OCI-LY7 (cell line): Measurements from ENCODE around the gene SYNPO2. TPM values are rescaled to one million over a fixed set of nuclear protein-coding genes. Genes with fewer than 3 reads are reported as not detected.

Experiments
- BruUV-seq: library from RNA; stranded (reverse); fragments of 400-500 nt; replicated peaks from 2 replicates; lab custom pipeline; 2021; lab: Mats Ljungman, UMichigan
- CTCF ChIA-PET: fragments of 300-600 bp; sonication (Branson Sonifier 250); formaldehyde crosslinking; loops from one replicate; lab custom pipeline; 2022; ENCODE audit warnings: antibody characterized with exemption; ENCODE audit not compliant: unreplicated experiment; lab: Charles Lee
- POLR2A ChIA-PET: fragments of 300-600 bp; sonication (Branson Sonifier 250); formaldehyde crosslinking; loops from one replicate; lab custom pipeline; 2022; ENCODE audit warnings: antibody characterized with exemption; lab: Charles Lee
- DNase-seq: peaks from one replicate; pipeline ENCODE4 v3.0.0-alpha.2; 2015; ENCODE audit warnings: low spot score
- H2AFZ ChIP-seq: fragments of 200-600 bp; sonication (generic), shearing (Covaris generic); 2 replicates; pipeline ENCODE4 v1.6.1; 2014; ENCODE audit warnings: mild to moderate bottlenecking, antibody characterized with exemption, low read length, moderate library complexity
- H3K27ac ChIP-seq: fragments of 200-600 bp; sonication (generic); 2 replicates; pipeline ENCODE4 v1.5.1; 2014; ENCODE audit warnings: mixed run types, low read depth, mild to moderate bottlenecking, moderate library complexity, low read length, inconsistent platforms; ENCODE audit not compliant: poor library complexity, severe bottlenecking
- H3K36me3 ChIP-seq: fragments of 200-600 bp; sonication (generic); 2 replicates; pipeline ENCODE4 v1.6.1; 2014; ENCODE audit warnings: mild to moderate bottlenecking, antibody characterized with exemption, low read length, moderate library complexity, mixed read lengths; ENCODE audit not compliant: insufficient read depth
- H3K4me1 ChIP-seq: fragments of 200-600 bp; sonication (generic); 2 replicates; pipeline ENCODE4 v1.5.1; 2014; ENCODE audit warnings: mild to moderate bottlenecking, low read length; ENCODE audit not compliant: insufficient read depth, poor library complexity, severe bottlenecking
- H3K4me2 ChIP-seq: fragments of 200-600 bp; sonication (generic); 2 replicates; pipeline ENCODE4 v1.6.1; 2014; ENCODE audit warnings: mild to moderate bottlenecking, low read length
- H3K4me3 ChIP-seq: fragments of 200-600 bp; sonication (generic); 2 replicates; pipeline ENCODE4 v1.5.1; 2014; ENCODE audit warnings: mild to moderate bottlenecking, low read depth, low read length; ENCODE audit not compliant: poor library complexity, severe bottlenecking
- H3K79me2 ChIP-seq: fragments of 200-600 bp; sonication (generic); 2 replicates; pipeline ENCODE4 v1.6.1; 2016; ENCODE audit warnings: low read depth, mild to moderate bottlenecking, low read length, moderate library complexity, mixed read lengths; ENCODE audit not compliant: insufficient read depth
- H3K9me2 ChIP-seq: fragments of 200-600 bp; sonication (generic); 2 replicates; pipeline ENCODE4 v1.6.1; 2016; ENCODE audit warnings: mild to moderate bottlenecking, low read length, mixed read lengths; ENCODE audit not compliant: insufficient read depth
- H3K9me3 ChIP-seq: fragments of 200-600 bp; sonication (generic); 2 replicates; pipeline ENCODE4 v1.6.1; 2014; ENCODE audit warnings: mild to moderate bottlenecking, mixed run types, low read length, mixed read lengths
- H4K20me1 ChIP-seq: fragments of 200-600 bp; sonication (generic); 2 replicates; pipeline ENCODE4 v1.6.1; 2014; ENCODE audit warnings: mild to moderate bottlenecking, antibody characterized with exemption, low read length, moderate library complexity, mixed read lengths; ENCODE audit not compliant: insufficient read depth
- EZH2phosphoT487 ChIP-seq: fragments of 200-600 bp; sonication (generic); IDR thresholded peaks from 2 replicates; pipeline ENCODE4 v1.6.1; 2018; ENCODE audit warnings: low read depth, borderline replicate concordance, mild to moderate bottlenecking, mixed run types, antibody characterized with exemption, low read length, moderate library complexity, mixed read lengths
- intact Hi-C: fragments of 100-400 bp; cut with micrococcal nuclease; formaldehyde crosslinking; loops from one replicate; pipeline ENCODE4 v1.10.0; 2022; ENCODE audit not compliant: unreplicated experiment
- total RNA-seq, 2 experiments: library from RNA; depleted of rRNA in 1 of 2; stranded (reverse); fragments of >200 nt in 1 of 2; shearing (Covaris generic) in 1 of 2; gene quantifications; 2 replicates each; pipeline ENCODE4 v1.2.3, GENCODE V29; 2014 to 2022
- TF ChIP-seq, protein P1 (sequence below): fragments of 200-600 bp; sonication (generic); conservative IDR thresholded peaks from 2 replicates; pipeline ENCODE4 v1.5.1; 2014; ENCODE audit warnings: mild to moderate bottlenecking, antibody characterized with exemption, low read length, moderate library complexity, mixed read lengths

The SYNPO2 gene
- total RNA-seq, 2 experiments from 2014 or later: 0.11 to 0.19 TPM

DNA sequence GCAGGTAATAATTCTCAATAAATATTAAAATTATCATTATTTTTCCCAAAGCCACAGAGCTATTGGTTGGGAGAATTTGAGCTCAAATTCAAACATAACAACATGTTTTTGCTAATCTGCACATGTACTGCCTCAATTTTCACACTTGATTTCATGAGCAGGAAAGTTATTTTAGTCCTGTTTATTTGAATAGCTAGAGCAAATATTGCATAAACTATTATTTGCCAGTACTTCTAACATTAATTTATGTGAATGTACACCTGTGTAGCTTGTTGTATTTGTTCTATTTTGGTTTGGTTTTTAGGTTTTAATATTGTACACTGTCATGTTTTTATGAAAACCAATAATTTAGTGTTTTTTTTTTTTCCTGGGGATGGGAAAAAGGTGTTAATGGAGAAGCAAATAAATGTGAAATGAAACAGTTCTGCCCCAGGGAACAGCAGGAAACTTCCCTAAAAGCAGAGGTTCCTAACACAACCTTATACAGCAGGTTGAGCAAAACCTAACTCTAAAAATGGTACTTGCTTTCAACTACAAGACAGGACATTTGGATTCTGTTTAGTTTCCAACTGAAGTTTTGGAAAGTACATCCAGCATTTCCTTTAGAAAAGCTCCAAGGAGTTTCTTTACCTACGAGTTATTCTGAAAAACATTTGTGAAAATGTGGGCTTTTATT lies 99.4 kb downstream of the SYNPO2 start:
- Histone ChIP-seq H4K20me1 (no peaks in the 10 kb centered on the region), H3K4me1 (no peaks in the 10 kb centered on the region), H3K4me3 (no peak overlapping the region), H3K4me2 (no peak overlapping the region), H3K9me2 (no peaks in the 10 kb centered on the region), H2AFZ (no peak overlapping the region), H3K36me3 (no peaks in the 10 kb centered on the region), H3K9me3 (no peaks in the 10 kb centered on the region), H3K27ac (no peak overlapping the region), H3K79me2 (no peaks in the 10 kb centered on the region)
- intact Hi-C loops: loop anchor here (10.0 kb wide), 1 partner anchor 507 kb away; no protein-coding TSS in a partner anchor
- BruUV-seq: no TSS peak
- ChIA-PET POLR2A (interaction anchor here (0.5 to 1.4 kb wide), 3 partner anchors 21 to 318 kb away, joined by 3 to 4 read pairs (median 4); no protein-coding TSS in a partner anchor), CTCF (no interaction called here)
- TF ChIP-seq, protein P1, sequence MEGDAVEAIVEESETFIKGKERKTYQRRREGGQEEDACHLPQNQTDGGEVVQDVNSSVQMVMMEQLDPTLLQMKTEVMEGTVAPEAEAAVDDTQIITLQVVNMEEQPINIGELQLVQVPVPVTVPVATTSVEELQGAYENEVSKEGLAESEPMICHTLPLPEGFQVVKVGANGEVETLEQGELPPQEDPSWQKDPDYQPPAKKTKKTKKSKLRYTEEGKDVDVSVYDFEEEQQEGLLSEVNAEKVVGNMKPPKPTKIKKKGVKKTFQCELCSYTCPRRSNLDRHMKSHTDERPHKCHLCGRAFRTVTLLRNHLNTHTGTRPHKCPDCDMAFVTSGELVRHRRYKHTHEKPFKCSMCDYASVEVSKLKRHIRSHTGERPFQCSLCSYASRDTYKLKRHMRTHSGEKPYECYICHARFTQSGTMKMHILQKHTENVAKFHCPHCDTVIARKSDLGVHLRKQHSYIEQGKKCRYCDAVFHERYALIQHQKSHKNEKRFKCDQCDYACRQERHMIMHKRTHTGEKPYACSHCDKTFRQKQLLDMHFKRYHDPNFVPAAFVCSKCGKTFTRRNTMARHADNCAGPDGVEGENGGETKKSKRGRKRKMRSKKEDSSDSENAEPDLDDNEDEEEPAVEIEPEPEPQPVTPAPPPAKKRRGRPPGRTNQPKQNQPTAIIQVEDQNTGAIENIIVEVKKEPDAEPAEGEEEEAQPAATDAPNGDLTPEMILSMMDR: no peak
- TF ChIP-seq EZH2phosphoT487: no peak
- no peak for DNase-seq

DNA sequence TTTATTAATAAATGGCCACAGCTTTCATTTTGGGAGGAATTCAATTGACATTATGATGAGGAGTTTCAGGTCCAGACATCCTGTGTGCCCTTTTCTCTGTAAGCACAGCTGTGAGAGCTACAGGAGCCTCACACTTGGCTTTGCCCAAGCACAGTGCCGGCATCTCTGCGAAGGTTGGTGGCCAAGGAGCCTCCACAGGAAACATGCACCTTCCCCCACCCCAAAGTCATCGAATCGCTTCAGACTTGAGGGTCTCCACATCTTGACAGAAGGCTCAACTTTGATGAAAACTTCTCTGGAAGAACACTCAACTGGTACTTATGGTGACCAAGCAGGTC lies 100.0 kb downstream of the SYNPO2 start:
- no peaks in the 10 kb centered on the region for H4K20me1 ChIP-seq
- POLR2A ChIA-PET: interaction anchor here (0.5 to 1.4 kb wide), 2 partner anchors 21 to 318 kb away, joined by 3 to 4 read pairs; no protein-coding TSS in a partner anchor
- H3K79me2 ChIP-seq: no peaks in the 10 kb centered on the region
- H3K27ac ChIP-seq: no peak overlapping the region
- DNase-seq: no peak
- H3K36me3 ChIP-seq: no peaks in the 10 kb centered on the region
- H3K9me2 ChIP-seq: no peaks in the 10 kb centered on the region
- no peak for TF ChIP-seq EZH2phosphoT487
- TF ChIP-seq, protein P1: no peak
- no TSS peak for BruUV-seq
- intact Hi-C loops: loop anchor here (10.0 kb wide), 1 partner anchor 506 kb away; no protein-coding TSS in a partner anchor
- H3K9me3 ChIP-seq: no peaks in the 10 kb centered on the region
- H2AFZ ChIP-seq: no peak overlapping the region
- H3K4me1 ChIP-seq: no peaks in the 10 kb centered on the region
- H3K4me3 ChIP-seq: no peak overlapping the region
- H3K4me2 ChIP-seq: no peak overlapping the region
- CTCF ChIA-PET: no interaction called here
